Neuron (in vitro differentiated cells): ENCODE measurements around the gene LRP1-AS.
A peak's percentile ranks its signal among the peaks of the same experiment; 100 is the strongest.
"Not testable (repeated sequence)": the region's sequence is repeated elsewhere in the genome, so short reads cannot be mapped to it uniquely, and the experiment has no call there.

Experiments used
- H2AFZ ChIP-seq: one replicate; pipeline ENCODE4 v1.6.1; 2013; ENCODE audit warnings: low read depth, mild to moderate bottlenecking, inconsistent platforms, low read length, moderate library complexity
- H3K27me3 ChIP-seq: one replicate; pipeline ENCODE4 v1.6.1; 2013; ENCODE audit warnings: low read length; ENCODE audit not compliant: insufficient read depth
- H3K36me3 ChIP-seq: one replicate; pipeline ENCODE4 v1.6.1; 2013; ENCODE audit warnings: low read length; ENCODE audit not compliant: insufficient read depth
- H3K4me1 ChIP-seq: one replicate; pipeline ENCODE4 v1.6.1; 2013; ENCODE audit warnings: low read length; ENCODE audit not compliant: insufficient read depth
- H3K4me3 ChIP-seq: 2 replicates; pipeline ENCODE4 v1.5.1; 2013; ENCODE audit warnings: mild to moderate bottlenecking, low read length, moderate library complexity
- H3K9me3 ChIP-seq: one replicate; pipeline ENCODE4 v1.6.1; 2013; ENCODE audit warnings: low read length

The LRP1-AS gene

GRCh38 chr12:57127726-57128518 is 19.5 kb downstream of the LRP1-AS start, which contains the start of gene LRP1:
Gene LRP1, plus strand, starts transcription at chr12:57128483. Its CDS starts 482 bp downstream, at chr12:57128965.
- peaks cover 47% of the 10 kb centered on the region for H3K4me1 ChIP-seq
- H3K9me3 ChIP-seq, result no peaks in the 10 kb centered on the region
- peak within 1 kb of the TSS; percentile 93 for H3K4me3 ChIP-seq
- H3K27me3 ChIP-seq, result no peaks in the 10 kb centered on the region
- peak within 1 kb of the TSS; percentile 79 for H2AFZ ChIP-seq
- H3K36me3 ChIP-seq, result peaks cover 2% of the 10 kb centered on the region

GRCh38 chr12:57127101-57127725 is 20.2 kb downstream of the LRP1-AS start:
- Histone ChIP-seq H3K4me3 (peak overlapping the region; percentile 93), H3K4me1 (peaks cover 40% of the 10 kb centered on the region), H2AFZ (peak overlapping the region; percentile 79), H3K9me3 (no peaks in the 10 kb centered on the region), H3K27me3 (no peaks in the 10 kb centered on the region), H3K36me3 (peaks cover 2% of the 10 kb centered on the region)

- Histone ChIP-seq H2AFZ (no peak overlapping the region), H3K36me3 (peaks cover 2% of the 10 kb centered on the region), H3K4me1 (peaks cover 33% of the 10 kb centered on the region), H3K9me3 (no peaks in the 10 kb centered on the region), H3K4me3 (peak overlapping the region; percentile 93), H3K27me3 (no peaks in the 10 kb centered on the region)
Measured at GRCh38 chr12:57126561-57126960, 20.9 kb downstream of the LRP1-AS start.

GRCh38 chr12:57126061-57126460 is 21.4 kb downstream of the LRP1-AS start:
- H3K27me3 ChIP-seq, result no peaks in the 10 kb centered on the region
- H3K4me1 ChIP-seq, result peaks cover 28% of the 10 kb centered on the region
- no peak overlapping the region for H3K4me3 ChIP-seq
- H2AFZ ChIP-seq, result no peak overlapping the region
- no peaks in the 10 kb centered on the region for H3K36me3 ChIP-seq
- H3K9me3 ChIP-seq, result no peaks in the 10 kb centered on the region

- Histone ChIP-seq H3K9me3 (no peaks in the 10 kb centered on the region), H3K36me3 (no peaks in the 10 kb centered on the region), H3K4me3 (no peak overlapping the region), H3K27me3 (no peaks in the 10 kb centered on the region), H3K4me1 (peaks cover 11% of the 10 kb centered on the region), H2AFZ (no peak overlapping the region)
Measured at GRCh38 chr12:57124261-57124877, 23.1 kb downstream of the LRP1-AS start.

GRCh38 chr12:57123813-57124212 is 23.6 kb downstream of the LRP1-AS start:
- no peak overlapping the region for H2AFZ ChIP-seq
- no peak overlapping the region for H3K4me3 ChIP-seq
- no peaks in the 10 kb centered on the region for H3K36me3 ChIP-seq
- H3K4me1 ChIP-seq, result peaks cover 11% of the 10 kb centered on the region
- no peaks in the 10 kb centered on the region for H3K27me3 ChIP-seq
- H3K9me3 ChIP-seq, result no peaks in the 10 kb centered on the region

- H3K36me3 ChIP-seq, H2AFZ ChIP-seq, H3K9me3 ChIP-seq, H3K4me1 ChIP-seq, H3K4me3 ChIP-seq, H3K27me3 ChIP-seq: not testable (repeated sequence)
Measured at GRCh38 chr12:57120718-57121117, 26.7 kb downstream of the LRP1-AS start.

GRCh38 chr12:57119294-57120085 is 27.9 kb downstream of the LRP1-AS start:
- Histone ChIP-seq H2AFZ (no peak overlapping the region), H3K4me1 (no peaks in the 10 kb centered on the region), H3K4me3 (no peak overlapping the region), H3K36me3 (no peaks in the 10 kb centered on the region), H3K27me3 (no peaks in the 10 kb centered on the region), H3K9me3 (no peaks in the 10 kb centered on the region)

GRCh38 chr12:57118711-57119271 is 28.6 kb downstream of the LRP1-AS start:
- no peaks in the 10 kb centered on the region for H3K9me3 ChIP-seq
- no peaks in the 10 kb centered on the region for H3K36me3 ChIP-seq
- H3K4me1 ChIP-seq, result no peaks in the 10 kb centered on the region
- no peaks in the 10 kb centered on the region for H3K27me3 ChIP-seq
- H3K4me3 ChIP-seq, result no peak overlapping the region
- H2AFZ ChIP-seq, result no peak overlapping the region

GRCh38 chr12:57116580-57117281 is 30.7 kb downstream of the LRP1-AS start:
- Histone ChIP-seq H3K36me3 (no peaks in the 10 kb centered on the region), H3K4me3 (no peak overlapping the region), H3K27me3 (no peaks in the 10 kb centered on the region), H3K9me3 (no peaks in the 10 kb centered on the region), H2AFZ (no peak overlapping the region), H3K4me1 (peaks cover 5% of the 10 kb centered on the region)

- H3K9me3 ChIP-seq, result no peaks in the 10 kb centered on the region
- no peak overlapping the region for H3K4me3 ChIP-seq
Measured at GRCh38 chr12:57112492-57113294, 34.7 kb downstream of the LRP1-AS start.

More at GRCh38 chr12:57112492-57113294, 34.7 kb downstream of the LRP1-AS start:
- no peaks in the 10 kb centered on the region for H3K36me3 ChIP-seq
- H2AFZ ChIP-seq, result no peak overlapping the region
- no peaks in the 10 kb centered on the region for H3K27me3 ChIP-seq
- peaks cover 21% of the 10 kb centered on the region for H3K4me1 ChIP-seq
